Kidney epithelial cell (primary cell): ENCODE measurements around the gene TERB1. TPM values are rescaled to one million over a fixed set of nuclear protein-coding genes. Genes with fewer than 3 reads are reported as not detected.

Experiments
- DNase-seq: peaks from one replicate; pipeline ENCODE4 v3.0.0-alpha.2; 2010; ENCODE audit warnings: low read depth
- H3K27me3 ChIP-seq: 2 replicates; pipeline ENCODE4 v1.6.0; 2011; ENCODE audit warnings: low read length; ENCODE audit not compliant: control insufficient read depth, insufficient read depth
- H3K36me3 ChIP-seq: 2 replicates; pipeline ENCODE4 v1.5.1; 2011; ENCODE audit warnings: low read length; ENCODE audit not compliant: control insufficient read depth, insufficient read depth
- H3K4me3 ChIP-seq: 2 replicates; pipeline ENCODE4 v1.5.1; 2011; ENCODE audit warnings: low read depth, mild to moderate bottlenecking, control low read depth, low read length
- CTCF ChIP-seq: IDR thresholded peaks from 2 replicates; pipeline ENCODE4 v1.5.1; 2011; ENCODE audit warnings: mild to moderate bottlenecking, moderate library complexity, low read length, control low read depth, inconsistent platforms; ENCODE audit not compliant: insufficient read depth, poor library complexity, severe bottlenecking
- total RNA-seq: library from RNA; depleted of rRNA; stranded (reverse); fragments of >200 nt; gene quantifications from 2 replicates; pipeline ENCODE4 v1.2.3, GENCODE V29; 2015

TERB1 gene
- total RNA-seq, 1 donor from 2014 or later, result not detected

DNA sequence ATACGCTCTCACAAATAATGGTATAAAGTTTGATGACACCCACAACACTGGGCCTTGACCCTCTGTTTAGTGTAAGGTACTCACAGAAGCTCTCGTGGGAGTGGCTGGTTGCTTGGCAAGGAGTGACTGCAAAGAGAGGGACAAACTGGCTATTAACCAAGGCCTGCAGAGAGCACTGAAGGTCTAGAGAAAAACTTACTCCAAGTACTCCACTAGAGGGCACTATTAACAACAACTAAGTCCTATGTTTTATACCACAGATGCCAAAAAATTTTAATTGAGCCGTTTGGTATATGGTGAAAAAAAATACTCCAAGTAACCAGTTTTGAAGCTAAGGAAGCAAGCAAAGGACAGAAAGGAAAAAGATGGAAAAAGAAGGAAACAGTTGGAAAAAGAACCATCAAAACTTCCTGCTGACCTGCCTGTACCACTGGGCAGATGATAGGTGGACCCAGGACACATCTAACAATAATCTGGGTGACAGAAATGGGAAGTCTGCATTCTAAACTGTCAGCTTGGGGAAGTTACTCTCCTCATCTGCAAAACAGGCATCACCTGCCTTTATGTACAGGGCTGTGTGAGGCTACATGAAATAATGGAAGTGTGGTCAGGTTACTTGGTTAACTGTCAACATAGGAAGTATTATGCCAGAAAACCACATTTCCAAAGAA is 73.1 kb downstream of the TERB1 start:
- no peak overlapping the region for H3K4me3 ChIP-seq
- H3K36me3 ChIP-seq, result peaks cover 7% of the 10 kb centered on the region
- DNase-seq, result no peak
- TF ChIP-seq CTCF, result peak; percentile 46
- H3K27me3 ChIP-seq, result no peaks in the 10 kb centered on the region

GRCh38 chr16:66720766-66721165 is 80.6 kb downstream of the TERB1 start:
- no peaks in the 10 kb centered on the region for H3K27me3 ChIP-seq
- no peak for DNase-seq
- TF ChIP-seq CTCF, result no peak
- H3K36me3 ChIP-seq, result peaks cover 6% of the 10 kb centered on the region
- H3K4me3 ChIP-seq, result no peak overlapping the region

DNA sequence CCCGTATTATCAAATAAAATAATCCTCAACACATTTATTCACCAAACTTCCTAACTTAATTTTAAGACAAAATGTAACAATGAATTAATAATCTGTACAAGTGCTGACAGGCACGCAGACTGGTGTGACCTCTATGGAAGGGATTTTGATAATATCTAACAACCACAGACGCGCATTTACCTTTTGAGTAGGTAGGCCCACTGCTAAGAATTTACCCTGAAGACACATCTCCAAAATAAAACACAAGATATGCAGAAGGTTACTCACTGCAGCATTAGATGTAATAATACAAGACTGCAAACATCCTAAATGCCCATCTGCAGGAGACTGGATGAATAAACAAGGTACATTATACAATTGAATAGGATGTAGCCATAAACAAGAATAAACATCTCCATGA is 82.1 kb downstream of the TERB1 start:
- DNase-seq, result no peak
- Histone ChIP-seq H3K36me3 (peaks cover 4% of the 10 kb centered on the region), H3K27me3 (no peaks in the 10 kb centered on the region), H3K4me3 (no peak overlapping the region)
- no peak for TF ChIP-seq CTCF

- Histone ChIP-seq H3K36me3 (peaks cover 1% of the 10 kb centered on the region), H3K4me3 (no peak overlapping the region), H3K27me3 (no peaks in the 10 kb centered on the region)
- TF ChIP-seq CTCF, result no peak
- no peak for DNase-seq
Observed at GRCh38 chr16:66717776-66718175, 83.6 kb downstream of the TERB1 start.

GRCh38 chr16:66717112-66717675 is 84.2 kb downstream of the TERB1 start:
- DNase-seq, result no peak
- no peaks in the 10 kb centered on the region for H3K27me3 ChIP-seq
- H3K4me3 ChIP-seq, result no peak overlapping the region
- H3K36me3 ChIP-seq, result peaks cover 1% of the 10 kb centered on the region
- TF ChIP-seq CTCF, result peak; percentile 50
